NCI-H345 treated with DMSO at 0.1 percent for 48 hours (cell line): ENCODE data around the gene TRAK2.
"Not testable (repeated sequence)": the region's sequence is repeated elsewhere in the genome, so short reads cannot be mapped to it uniquely, and the experiment has no call there.

Experiments
- DNase-seq: peaks from one replicate; lab custom pipeline; 2025; ENCODE audit not compliant: unreplicated experiment; lab: John Stamatoyannopoulos, UW

TRAK2 gene

DNA sequence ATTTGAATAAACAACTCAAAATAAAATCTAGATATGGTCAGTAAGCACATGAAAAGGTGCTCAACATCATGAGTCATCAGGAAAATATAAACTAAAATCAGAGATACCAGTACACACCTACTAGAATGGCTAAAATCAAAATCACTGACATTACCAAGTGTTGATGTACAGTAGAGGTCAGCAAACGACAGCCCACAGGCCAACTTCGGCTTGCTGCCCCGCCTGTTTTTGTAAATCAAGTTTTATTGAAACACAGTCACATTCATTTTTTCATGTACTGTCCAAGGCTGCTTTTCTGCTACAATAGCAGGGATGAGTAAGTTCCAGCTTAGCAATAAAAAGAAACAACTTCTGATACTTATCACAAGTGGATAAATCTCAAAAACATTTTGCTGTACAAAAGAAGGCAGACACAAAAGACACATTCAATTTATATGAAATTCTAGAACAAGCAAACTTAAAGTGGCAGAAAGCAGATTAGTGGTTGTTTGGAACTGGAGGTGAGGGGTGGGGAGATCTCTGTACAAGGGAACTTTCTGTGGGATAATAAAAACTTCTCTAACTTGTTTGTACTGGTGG is 32.1 kb downstream of the TRAK2 start:
- no peak for DNase-seq

DNA sequence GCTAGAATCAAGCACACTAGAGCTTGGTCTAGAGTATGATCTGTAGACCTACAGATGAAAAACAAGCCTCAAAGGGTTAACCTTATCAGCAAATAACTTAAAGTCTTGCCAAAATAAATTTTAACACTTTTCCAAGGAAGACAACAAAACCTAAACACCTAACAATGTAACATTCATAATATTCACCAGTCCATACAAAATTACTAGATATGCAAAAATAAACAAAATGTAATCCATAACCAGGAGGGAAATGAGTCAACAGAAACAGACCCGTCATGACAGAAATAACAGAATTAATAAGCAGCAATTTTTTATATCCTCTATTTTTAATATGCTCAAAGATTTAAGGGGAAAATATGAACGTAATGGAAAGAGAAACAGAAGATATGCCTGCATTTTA is 36.1 kb downstream of the TRAK2 start:
- no peak for DNase-seq

DNA sequence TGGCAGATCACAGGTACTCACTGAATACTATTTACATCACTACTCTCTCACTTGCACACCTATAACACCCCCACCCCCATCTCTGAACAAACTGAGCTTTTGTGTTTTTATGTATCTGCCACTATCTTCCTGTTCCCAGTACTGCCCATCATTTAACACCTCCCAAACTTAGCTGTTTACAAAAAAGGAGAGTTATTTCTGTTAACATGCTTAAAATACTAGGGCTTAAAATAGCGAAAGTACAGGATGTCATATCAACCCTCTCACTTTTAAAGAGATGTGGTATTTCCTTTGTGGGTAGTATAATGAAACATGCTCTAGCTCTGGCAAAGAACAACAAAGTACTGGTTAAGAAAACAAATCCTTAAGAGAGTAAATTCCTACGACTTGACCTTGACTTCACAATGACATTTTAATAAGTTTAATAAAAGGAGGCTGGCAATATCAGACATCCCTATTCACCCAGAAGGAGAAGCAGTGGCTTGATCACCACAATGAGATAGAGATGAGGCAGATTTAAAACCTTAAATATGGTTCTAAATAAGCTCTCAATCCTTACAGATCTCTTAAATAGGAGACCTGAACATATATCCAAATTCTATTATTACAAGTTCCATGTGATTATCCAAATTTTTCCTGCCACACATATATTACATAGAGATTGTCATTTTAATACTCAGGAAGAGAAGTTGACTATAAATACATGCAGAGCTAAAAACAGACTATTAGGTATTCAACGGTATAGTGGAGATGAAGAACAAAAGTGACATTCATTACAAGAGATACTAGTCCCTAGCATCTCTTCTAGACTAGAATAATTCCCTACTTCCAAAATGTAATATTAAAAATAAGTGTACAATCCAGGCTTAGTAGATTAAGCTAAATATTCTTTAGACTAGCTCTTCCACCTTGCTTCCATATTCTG is 36.9 kb downstream of the TRAK2 start:
- DNase-seq: no peak

DNA sequence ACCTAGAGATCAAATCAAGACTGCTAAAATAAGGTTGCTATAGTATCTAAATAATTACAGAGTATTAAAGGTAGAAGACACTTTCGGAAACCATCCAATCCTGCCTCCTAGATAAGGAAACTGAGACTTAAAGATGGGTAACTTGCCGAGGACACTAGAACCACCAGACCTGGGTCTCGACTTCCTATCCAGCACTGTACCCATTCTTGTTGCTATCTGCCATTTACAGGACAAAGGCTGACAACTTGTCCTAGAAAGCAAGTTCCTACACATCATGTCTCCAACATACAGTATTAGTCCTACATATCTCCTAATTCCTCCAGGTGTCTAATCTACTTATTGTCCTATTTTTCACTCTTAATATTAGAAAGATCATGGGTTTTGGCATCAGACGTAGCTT is 37.7 kb downstream of the TRAK2 start:
- no peak for DNase-seq

DNA sequence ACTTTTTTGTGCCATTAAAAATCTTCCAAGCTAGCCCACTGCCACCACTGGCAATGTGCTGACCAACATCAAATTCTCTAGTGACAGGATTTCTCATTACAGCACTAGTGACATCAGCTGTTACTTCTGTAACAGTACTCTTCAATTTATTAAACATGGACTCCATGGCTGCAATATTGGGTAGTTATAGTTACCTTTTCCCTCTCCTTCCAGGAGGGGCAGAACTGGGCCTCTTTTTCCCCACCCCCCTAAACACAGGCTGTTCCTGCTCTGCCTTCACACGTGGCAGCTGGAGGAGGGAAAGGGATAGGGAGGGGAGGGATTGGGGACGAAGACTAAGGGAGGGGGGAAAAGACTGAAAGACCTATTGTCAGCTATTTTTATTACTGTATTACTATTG is 38.1 kb downstream of the TRAK2 start:
- DNase-seq: no peak

DNA sequence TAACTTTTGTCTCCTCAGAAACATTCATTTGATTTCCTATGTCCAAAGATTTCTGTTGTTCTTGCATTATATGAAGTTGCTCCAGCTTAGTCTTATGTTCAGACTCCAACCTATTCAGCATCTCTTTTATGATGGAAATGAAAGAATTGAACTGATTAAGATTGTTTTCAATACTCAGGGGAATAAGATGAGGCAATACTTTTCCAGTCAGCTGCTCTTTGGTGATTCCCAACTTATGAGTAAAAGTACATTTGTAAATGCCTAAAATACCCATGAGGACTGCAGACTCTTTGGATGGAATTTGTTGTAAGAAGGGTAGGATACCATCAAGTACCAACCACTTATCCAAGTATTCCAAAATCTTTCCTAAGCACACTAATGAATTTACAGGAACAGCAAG is 39.8 kb downstream of the TRAK2 start:
- DNase-seq: no peak

DNA sequence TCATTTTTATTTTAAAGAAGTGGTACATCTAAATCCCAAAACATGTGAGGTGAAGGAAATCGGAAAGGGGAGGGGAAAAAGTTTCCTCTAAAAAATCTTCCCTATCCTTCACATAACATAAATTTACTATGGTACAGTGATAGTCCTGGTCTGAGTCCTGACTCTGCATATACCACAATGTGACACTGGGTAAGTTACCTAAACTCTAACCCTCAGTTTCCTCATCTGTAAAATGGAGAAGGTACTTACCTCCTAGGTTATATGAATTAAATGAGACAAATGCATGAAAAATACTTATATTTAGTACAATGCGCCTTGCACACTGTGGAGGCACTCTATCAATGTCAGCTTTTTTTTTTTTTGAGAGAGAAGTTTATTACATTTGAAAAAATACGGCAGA is 42.3 kb downstream of the TRAK2 start:
- DNase-seq: no peak

DNA sequence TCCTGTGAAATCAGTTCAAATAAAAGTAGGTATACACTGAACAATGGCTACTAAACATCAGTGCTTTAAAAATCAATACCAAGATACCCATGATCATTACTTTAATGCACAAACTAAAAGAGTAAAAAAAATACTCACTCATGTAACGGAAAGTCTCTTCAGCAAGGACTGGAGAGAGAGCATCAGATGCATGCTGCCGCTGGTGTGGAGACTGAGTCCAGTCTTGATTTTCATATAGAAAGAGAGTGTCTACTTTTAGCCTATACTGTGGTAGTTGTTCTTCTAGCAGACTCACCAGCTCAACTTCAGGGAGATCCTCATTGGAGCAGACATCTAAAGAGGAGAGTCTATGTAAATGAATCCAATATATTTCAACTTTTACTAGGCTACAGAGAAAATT is 44.0 kb downstream of the TRAK2 start:
- DNase-seq: no peak

DNA sequence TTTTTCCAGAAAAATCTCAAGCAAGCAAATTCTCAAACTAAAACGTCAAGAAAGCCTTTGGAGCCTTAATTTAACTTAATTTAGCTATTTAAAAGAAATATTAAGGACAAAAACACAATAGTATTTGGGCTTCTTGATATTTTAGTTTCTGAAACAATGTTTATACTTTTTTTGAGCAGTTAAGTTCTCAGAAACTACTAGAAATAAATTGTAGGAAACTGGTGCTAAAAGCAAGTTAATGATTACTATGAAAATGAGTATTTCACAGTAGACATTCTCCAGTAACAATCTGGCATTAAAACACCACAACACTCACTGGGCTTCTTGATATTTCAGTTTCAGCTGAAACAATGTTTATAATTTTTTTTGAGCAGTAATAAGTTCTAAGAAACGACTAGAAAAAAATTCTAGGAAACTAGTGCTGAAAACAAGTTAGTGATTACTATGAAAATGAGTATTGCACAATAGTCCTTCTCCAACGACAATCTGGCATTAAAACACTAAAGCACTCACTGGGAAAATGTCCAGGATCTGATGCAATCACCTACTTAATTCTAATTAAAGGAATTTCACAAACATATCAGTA is 45.1 kb downstream of the TRAK2 start:
- no peak for DNase-seq

DNA sequence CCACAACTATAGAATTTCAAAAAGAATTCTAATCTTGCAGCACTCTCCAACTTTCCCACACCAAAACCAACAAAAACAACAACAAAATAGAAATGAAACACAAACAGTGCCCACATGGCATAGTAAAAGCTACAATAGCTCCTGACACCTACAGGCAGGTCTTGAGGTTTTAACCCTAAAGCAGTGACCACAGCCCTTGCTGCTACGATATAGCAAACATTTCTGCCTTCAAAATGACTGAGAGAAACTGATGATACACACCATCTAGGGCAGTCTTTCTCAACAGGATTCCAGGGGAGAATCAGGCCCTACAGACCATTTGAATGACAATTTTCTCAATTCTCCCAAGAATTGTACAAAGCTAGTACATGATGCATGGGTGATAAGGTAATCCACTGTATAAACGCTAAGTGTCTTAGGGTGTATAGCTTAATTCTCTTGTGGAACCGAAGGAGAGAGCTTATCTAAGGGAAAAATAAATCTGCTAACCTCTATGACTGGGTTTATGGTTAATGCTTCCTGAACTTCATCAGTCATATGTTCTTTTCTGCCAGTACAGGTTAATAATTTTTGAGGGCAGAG is 46.5 kb downstream of the TRAK2 start:
- DNase-seq: no peak

DNA sequence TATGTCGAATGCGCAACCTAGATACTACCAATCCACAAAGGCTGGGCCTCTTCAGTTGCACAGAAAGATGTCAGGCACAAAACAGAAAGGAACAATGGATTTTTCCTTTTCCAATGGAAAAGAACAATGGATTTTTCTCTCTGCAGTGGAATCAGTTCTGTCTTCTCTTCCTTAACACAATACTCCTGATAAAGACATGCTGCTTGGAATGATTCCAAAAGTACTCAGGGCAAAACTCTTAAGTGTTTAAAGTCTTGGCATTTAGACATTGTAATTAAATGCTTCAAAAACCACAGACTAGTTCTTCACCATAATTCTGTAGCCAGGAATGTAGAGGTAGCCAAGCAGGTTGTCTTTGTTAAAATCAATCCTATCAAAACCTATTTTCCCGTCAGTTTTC is 47.4 kb downstream of the TRAK2 start:
- DNase-seq: no peak

DNA sequence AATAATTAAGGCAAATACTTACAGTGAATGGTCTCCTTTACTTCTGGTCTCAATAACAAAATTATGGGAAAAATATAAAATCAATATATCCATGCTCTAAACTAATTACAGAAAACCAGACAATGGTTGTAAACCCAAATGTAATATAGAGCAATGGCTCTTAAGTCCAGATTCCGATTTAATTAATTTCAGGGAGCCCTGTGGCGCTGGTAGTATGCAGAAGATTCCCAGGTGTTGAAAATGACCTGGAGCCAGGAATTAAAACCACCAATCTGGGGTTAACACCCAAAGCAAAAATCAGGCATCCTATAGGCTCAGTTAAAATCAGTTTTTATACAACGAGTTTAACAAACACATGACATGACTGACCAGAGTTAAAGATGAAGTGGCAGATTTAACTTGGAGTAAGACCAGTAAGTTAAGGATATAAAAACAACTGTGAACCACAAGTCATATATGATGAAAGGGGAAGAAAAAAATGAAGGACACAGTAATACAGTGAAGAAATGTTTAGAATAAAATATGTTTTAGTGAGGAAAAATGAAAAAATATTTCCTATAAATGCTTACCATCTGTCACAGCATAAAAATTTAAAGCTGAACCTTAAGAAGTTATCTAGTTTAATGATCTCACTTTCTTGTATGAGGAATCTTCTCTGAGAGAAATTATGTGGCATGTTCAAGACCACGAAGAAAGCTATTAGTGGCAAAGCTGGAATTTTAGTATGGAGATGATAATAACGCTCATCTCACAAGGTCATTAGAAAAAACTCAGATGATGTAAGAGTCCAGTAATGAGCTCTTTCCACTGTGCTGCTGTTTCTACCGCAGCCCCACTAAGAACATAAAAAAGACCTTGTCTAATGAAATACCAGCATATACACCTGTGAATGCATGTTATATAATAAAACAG is 48.4 kb downstream of the TRAK2 start:
- DNase-seq: no peak

DNA sequence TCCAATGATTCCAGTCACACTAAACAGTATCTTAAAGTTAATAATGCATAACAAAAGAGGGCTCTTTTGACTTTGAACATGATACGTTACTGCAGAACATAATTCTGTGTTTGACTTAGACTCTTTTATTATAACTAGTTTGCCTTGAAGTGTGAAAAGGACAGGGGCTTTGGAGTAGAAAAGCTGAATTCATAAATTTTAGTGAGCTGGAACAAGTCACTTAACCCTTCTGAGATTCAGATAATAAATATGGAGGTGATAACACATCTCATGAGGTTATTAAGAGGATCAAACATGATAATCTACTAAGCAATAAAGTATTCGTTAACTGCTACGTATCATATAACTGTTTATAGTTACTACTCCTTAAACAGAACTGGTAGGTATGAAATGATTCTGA is 49.4 kb downstream of the TRAK2 start:
- DNase-seq: peak; percentile 10

DNA sequence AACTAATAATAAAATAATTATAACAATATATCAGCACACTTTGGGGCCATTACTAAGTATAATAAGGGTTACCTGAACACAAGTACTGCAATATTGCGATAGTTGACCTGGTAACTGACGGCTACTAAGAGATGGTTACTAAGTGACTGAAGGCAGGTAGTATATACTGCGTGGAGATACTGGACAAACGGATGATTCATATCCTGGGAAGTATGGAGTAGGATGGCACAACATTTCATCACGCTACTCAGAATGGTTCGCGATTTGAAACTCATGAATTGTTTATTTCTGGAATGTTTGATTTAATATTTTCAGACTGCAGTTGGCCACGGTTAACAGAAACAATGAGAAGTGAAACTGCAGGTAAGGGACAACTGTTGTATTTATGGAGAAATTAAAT is 54.7 kb downstream of the TRAK2 start:
- no peak for DNase-seq

DNA sequence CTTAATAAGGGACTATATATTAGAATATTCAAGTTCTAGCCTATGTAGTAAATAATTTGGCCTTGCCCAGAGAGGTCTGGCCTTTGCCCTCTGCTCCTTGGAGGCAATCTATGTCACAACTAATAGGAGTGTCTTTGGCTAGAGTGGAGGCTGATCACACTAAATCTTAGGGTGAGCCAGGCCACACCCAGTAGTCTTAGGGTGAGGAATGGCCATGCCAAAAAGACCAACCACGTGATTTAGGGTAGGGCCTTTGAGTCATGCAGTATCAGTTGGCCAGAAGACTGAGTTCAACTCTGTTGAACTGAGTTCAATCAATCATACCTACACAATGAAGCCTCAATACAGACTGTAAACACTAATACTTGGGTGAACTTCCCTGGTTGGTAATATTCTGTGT is 68.1 kb downstream of the TRAK2 start:
- no peak for DNase-seq

DNA sequence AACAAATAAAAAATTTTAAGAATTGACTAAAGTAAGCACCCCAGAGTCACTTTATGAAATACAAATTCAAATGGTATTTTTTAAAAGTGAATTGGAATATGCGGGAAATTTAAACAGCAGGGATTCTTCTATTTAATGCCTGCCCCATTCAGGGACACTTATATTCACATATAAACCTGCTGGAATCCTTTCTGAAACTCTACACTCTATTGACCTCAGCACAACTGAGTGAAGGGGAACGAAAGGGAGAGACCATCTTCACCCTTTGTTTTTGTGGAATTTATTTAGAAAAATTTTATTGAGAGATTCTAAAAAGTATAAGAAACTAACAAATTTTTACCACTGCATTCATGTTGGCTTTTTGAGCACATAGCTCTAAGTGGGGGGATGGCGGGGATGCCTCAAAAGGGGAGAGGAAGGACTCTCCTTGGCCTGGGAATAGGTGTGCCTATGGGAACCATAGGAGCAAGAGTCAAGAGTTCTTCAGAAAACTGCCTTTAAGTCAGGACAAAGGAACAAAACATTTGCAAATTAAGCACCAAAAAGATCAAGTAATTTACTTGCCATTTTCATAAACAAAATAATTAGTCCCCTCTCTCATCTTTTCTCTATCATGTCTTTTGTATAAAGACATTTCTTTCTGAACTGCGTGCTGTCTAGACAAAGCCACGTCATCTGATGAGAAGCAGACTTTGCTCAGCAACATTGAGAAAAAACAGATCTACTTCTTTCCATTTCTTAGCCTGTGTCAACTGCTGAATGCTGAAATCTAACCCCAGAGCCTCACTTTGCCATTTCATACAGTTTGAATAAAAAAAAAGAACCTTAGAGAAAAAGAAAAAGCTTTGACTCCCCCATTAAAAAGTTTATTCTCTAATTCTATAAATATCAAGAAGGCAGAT is 72.5 kb downstream of the TRAK2 start:
- DNase-seq: no peak

DNA sequence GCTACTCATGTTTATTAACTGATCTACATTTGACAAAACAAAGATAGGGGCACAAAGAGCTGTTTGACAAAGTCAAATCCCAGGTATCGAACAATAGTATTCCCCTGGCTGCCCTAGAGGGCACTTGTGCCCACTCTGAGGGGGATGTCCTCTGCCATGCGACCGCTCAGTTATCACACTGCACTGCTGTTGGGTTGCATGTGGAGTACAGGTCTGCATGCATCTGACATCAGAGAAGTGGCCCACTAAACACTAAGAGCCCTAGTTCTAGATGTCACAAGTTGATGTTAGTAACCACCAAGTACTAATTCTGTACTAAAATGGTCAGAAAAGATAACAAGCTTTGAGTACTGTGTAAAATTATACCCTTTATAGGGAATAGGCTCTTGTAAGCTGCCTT is 74.0 kb downstream of the TRAK2 start:
- DNase-seq: no peak

DNA sequence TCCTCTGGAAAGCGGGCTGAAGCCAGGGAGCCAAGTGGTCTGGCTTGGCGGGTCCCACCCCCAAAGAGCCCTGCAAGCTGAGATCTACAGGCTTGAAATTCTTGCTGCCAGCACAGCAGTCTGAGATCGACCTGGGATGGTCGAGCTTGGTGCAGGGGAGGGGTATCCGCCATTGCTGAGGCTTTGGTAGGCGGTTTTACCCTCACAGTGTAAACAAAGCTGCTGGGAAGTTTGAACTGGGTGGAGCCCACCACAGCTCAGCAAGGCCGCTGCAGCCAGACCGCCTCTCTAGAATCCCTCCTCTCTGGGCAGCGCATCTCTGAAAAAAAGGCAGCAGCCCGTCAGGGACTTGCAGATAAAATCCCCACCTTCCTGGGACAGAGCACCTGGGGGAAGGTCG is 81.5 kb downstream of the TRAK2 start:
- DNase-seq: no peak

DNA sequence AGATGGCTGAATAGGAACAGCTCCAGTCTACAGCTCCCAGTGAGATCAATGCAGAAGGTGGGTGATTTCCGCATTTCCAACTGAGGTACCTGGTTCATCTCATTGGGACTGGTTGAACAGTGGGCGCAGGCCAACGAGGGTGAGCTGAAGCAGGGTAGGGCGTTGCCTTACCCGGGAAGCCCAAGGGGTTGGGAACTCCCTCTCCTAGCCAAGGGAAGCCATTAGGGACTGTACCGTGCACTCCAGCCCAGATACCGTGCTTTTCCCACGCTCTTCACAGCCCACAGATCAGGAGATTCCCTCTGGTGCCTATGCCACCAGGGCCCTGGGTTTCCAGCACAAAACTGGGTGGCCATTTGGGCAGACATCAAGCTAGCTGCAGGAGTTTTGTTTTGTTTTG is 81.9 kb downstream of the TRAK2 start:
- not testable (repeated sequence) for DNase-seq

DNA sequence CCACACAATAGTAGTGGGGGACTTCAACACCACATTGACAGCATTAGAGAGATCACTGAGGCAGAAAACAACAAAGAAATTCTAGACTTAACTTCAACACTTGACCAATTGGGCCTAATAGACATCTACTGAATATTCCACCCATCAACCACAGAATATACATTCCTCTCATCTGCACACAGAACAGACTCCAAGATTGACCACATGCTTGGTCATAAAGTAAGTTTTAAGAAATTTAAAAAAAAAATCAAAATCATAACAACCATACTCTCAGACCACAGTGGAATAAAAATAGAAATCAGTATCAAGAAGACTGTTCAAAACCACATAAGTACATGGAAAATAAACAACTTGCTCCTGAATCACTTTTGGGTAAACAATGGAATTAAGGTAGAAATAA is 85.1 kb downstream of the TRAK2 start:
- no peak for DNase-seq
